HG03571 (cell line): Measurements from ENCODE around the gene RNF208.

ENCODE experiments used
- ATAC-seq: cut with Tn5 transposase; IDR thresholded peaks from one replicate; pipeline ENCODE4 v1.9.1; 2021; ENCODE audit not compliant: unreplicated experiment

RNF208 gene

GRCh38 chr9:137178201-137178938 lies 43.7 kb downstream of the RNF208 start:
- no peak for ATAC-seq

- ATAC-seq: no peak
These were observed 45.5 kb downstream of the RNF208 start for GRCh38 chr9:137176302-137177182.

GRCh38 chr9:137175345-137175961 lies 46.6 kb downstream of the RNF208 start:
- no peak for ATAC-seq

GRCh38 chr9:137174722-137175293 lies 47.2 kb downstream of the RNF208 start:
- ATAC-seq: no peak

GRCh38 chr9:137173796-137174664 lies 48.0 kb downstream of the RNF208 start:
- no peak for ATAC-seq

GRCh38 chr9:137172901-137173795 lies 48.9 kb downstream of the RNF208 start:
- no peak for ATAC-seq

GRCh38 chr9:137171149-137171900 lies 50.7 kb downstream of the RNF208 start:
- no peak for ATAC-seq

GRCh38 chr9:137170486-137171148 lies 51.4 kb downstream of the RNF208 start:
- ATAC-seq: no peak
